Forelimb muscle (tissue), 1 donor: ENCODE measurements around the gene GPRIN1. TPM values are rescaled to one million over a fixed set of nuclear protein-coding genes. Genes with fewer than 3 reads are reported as not detected.
"Not testable (repeated sequence)": the region's sequence is repeated elsewhere in the genome, so short reads cannot be mapped to it uniquely, and the experiment has no call there.

ENCODE experiments used
- DNase-seq: peaks from one replicate; pipeline ENCODE4 v3.0.0-alpha.2; 2013; ENCODE audit warnings: low read depth
- polyA plus RNA-seq: library from polyadenylated mRNA; unstranded; fragments of 120-200 nt; gene quantifications from one replicate; pipeline ENCODE4 v1.2.1, GENCODE V29; 2013; ENCODE audit not compliant: insufficient read length

GPRIN1 gene
- polyA plus RNA-seq, 1 donor: 0.49 TPM

DNA sequence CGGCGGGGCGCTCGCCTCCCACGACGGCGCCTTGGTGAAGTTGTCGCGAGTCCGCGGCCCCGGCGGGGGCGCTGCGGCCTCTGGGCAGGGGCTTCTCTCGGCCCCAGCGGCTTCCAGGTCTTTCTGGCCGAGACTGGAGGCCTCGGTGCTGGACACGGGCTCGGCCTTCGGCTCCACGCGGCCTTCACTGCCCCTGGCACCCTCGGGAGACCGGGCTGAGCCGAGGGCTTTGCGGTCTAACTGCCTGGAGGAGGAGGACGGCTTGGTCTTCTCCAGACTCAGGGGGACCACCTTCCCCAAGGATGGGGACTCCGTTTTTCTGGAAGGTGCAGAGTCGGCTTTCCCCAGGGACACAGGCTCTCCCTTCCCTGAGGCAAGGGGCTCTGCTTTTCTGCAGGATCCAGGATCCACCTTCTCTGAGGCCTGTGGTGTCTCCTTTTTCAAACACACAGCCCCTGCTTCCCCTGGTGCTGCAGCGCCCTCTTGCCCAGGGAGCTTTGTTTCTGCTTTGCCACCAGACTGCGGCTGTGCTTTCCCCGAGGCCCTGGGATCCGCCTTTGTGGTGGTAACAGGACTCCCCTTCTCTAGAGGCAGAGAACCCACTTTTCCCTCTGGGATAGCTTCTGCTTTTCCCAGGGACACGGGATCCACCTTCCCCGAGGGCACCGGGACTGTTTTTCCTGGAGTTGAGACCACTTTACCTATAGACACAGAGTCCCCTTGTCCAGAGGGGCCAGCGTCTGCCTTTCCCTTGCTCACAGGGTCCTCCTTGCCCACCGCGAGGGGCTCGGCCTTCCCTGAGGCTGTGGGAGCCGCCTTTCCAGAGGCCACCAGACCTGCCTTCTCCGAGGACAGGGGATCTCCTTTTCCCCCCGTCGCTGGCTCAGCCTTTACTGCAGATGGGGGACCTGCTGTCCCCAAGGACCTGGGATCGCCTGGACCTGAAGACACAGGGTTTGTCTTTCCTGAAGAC, 12.3 kb downstream of the GPRIN1 start:
- no peak for DNase-seq

DNA sequence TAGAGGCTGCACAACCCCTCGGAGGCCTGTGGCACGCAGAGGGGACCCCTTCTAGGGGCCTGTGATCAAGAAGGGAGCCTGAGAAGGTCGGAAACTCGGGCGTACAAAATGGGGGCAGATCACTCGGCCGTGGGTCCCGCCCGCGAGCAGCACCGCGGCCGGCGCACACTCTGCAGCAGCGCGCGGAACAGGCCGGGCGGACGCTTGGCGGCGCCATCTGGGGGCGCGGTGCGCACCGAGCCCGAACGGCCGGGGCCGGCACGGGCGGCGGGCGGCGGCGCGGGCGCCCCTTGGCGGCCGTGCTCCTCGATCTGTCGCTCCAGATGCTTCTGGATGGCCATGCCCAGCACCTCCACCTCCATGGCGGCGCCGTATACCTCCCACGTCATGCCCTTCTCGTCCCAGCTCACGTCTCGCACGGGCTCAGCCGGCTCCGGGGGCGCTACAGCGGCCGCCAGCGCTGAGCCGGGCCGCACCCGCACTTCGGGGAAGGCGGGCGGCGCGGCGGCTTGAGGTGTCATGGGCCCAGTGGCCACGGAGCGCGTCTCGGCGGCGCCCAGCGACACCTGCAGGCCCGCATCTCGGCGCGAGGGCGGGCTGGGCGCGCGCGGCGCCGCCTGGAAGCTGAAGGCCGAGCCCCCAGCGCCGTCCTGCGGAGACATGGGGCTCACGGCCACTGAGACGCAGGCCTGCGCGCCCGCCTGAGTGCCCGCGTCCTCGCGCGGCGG, 13.1 kb downstream of the GPRIN1 start:
- no peak for DNase-seq

DNA sequence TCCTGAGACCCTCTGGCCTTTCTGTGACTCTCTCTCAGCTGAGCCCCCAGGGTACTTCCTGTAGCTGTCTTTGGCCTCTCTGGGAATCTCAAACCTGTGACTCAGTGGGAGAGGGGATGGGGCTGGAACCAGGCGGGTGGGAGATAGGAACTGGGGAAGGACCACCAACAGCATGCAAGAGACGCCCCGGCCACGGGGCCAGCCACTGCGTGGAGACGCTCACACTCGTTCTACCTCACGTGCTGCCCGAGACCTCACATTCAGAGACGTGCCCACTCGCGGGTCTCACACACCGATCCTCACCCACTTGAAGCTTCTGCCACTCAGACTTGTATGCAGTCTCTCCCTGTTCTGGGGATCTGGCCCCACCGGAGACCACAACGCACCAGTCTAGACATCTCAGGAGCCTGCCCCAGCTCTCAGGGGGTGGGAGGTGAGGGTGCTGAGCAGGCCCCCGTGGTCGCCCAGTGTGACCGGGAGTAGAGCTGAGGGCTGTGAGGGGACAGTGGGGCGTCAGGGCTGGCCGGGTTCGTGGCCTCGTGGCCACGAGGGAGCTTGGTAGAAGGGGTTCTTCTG, 13.8 kb downstream of the GPRIN1 start:
- no peak for DNase-seq

DNA sequence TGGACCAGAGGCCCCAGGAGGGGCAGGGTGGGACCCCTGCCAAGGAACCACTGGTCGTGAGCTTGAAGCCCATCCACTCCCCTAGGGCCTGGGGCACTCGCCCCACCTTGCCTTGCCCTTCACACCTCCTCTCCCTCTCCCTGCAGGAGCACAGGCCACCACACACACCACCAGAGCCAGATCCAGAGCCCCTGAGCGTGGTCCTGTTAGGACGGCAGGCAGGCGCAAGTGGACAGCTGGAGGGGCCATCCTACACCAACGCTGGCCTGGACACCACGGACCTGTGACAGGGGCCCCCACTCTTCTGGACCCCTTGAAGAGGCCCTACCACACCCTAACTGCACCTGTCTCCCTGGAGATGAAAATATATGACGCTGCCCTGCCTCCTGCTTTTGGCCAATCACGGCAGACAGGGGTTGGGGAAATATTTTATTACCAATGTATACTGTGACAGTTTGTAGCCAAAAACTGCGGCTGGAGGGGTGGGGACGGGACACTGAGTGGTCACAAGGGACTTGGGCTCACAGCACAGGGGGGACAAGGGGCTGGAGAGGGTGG, 14.5 kb downstream of the GPRIN1 start:
- no peak for DNase-seq

DNA sequence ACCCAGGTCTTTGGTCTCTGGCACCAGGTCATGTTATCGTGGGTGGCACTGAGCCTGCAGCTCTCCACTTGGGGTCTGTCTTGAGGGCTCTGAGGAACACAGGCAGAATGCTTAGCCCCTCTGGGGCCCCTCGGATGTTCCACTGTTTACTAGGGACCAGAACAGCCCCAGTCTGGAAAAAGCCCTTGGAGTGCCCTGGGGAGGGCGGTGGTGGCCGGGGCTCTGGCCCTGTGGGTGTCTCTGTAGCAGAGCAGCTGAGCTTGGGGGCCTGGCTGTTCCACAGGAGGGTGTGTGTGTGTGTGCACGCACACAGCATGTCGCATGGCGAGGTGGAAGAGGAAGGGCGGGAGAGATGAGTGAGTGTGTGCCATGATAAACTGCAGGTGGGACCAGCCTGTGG, 15.4 kb downstream of the GPRIN1 start:
- DNase-seq: no peak

DNA sequence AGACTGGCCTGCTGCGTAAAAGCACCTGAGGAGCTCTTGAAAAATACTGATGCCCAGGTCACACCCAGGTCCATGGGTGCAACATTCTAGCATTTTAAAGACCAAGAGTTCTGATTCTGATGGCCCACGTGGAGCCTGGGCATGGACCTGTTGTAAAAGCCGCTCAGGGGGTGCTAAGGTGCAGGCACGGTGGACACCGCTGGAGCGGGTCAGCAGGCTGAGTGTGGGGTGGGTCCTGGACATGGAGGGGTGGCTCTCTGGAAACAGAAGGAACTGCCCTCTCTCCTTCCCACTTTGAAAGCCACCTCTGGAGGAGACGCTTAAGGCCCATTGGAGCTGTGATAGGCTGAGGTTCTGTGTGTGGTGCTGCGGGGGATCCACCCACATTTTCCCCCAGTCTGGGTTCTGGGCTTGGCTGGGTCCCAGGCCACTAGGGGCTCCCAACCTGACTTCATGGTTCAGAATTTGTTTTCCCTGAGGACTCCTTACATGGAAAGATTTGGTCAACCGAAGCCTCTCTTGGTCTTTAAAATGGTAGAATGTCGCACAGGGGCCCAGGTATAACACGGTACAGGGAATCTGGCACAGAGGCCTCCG, 16.6 kb downstream of the GPRIN1 start:
- no peak for DNase-seq

DNA sequence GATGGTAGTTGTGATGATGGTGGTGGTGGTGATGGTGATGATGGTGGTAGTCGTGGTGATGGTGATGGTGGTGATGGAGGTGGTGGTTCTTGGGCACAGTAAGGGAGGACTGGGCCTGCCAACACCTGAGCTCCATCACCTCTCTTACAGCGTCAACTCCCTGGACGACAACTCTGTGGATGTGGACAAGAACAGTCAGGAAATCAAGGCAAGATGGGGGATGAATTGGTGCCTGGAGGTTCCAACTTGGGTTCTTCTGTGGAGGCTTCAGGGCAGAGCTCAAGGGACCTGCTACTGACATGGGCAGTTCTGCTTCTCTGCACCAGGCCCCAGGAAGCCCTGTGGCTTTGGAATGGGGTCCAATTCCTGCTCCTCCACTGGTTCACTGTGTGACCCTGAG, 17.4 kb downstream of the GPRIN1 start:
- DNase-seq: no peak

DNA sequence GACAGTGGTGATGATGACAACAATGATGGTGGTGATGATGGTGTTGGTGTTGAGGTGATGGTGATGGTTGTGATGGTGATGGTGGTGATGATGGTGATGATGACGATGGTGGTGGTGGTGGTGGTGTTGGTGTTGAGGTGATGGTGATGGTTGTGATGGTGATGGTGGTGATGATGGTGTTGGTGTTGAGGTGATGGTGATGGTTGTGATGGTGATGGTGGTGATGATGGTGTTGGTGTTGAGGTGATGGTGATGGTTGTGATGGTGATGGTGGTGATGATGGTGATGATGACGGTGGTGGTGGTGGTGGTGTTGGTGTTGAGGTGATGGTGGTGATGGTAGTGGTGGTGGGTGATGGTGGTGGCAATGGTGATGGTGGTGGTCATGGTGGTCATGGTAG, 18.3 kb downstream of the GPRIN1 start:
- DNase-seq: not testable (repeated sequence)

DNA sequence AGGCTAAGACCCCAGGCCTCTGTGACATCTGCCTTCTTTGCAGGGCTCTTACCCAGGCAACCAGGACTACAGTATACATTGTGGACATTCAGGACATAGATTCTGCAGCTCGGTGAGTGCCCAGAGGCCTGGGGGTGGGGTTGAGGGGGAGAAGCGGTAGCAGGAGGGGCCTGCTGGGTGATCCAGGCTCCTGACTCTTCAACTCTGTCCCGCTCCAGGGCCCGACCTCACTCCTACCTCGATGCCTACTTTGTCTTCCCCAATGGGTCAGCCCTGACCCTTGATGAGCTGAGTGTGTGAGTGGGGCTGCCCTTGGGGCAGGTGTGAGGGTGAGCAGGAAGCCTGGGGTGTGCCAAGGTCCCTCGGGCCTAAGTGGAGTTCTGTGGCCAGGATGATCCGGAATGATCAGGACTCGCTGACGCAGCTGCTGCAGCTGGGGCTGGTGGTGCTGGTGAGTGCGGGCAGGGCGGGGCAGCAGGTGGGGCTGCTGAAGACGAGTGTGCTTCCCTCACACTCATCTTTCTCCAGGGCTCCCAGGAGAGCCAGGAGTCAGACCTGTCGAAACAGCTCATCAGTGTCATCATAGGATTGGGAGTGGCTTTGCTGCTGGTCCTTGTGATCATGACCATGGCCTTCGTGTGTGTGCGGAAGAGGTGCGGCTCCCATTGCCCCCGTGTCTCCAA, 19.8 kb downstream of the GPRIN1 start:
- no peak for DNase-seq

DNA sequence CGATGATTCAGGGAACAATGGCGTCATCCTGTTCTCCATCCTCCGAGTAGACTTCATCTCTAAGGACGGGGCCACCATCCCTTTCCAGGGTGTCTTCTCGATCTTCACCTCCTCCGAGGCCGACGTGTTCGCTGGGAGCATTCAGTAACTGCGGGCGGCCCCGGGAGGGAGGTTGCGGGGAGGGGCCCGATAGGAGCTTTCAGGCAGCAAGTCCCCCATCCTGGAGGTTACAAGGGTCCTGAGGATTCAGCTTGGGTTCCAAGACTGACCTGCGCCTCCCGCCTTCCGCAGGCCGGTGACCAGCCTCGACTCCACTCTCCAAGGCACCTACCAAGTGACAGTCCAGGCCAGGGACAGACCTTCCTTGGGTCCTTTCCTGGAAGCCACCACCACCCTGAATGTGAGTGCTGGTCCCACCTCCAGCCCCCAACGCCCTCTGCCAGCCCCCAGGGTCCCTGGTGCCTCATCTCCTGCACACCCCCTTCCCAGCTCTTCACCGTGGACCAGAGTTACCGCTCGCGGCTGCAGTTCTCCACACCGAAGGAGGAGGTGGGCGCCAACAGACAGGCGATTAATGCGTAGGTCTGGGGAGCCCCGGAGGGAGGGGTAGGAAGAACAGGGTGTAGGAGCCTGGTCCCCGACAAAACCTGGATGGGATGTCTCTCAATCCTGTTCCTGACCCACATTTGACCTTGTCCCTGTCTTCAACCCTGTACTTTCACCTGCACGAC, 20.8 kb downstream of the GPRIN1 start:
- DNase-seq: no peak

DNA sequence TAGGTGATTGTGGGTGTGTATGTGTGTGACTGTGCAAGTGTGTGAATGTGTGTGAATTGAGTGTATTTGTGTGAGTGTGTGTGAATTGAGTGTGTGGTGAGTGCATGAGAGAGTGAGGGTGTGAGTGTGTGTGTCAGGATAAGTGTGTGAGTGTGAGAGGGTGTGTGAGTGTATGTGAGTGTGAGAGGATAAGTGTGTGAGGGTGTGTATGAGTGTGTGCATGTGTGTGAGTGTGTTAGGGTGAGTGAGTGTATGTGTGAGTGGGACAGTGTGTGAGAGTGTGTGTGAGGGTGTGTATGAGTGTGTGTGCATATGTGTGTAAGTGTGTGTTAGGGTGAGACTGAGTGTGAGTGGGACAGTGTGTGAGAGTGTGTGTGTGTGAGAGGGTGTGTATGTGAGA, 21.7 kb downstream of the GPRIN1 start:
- DNase-seq: no peak

DNA sequence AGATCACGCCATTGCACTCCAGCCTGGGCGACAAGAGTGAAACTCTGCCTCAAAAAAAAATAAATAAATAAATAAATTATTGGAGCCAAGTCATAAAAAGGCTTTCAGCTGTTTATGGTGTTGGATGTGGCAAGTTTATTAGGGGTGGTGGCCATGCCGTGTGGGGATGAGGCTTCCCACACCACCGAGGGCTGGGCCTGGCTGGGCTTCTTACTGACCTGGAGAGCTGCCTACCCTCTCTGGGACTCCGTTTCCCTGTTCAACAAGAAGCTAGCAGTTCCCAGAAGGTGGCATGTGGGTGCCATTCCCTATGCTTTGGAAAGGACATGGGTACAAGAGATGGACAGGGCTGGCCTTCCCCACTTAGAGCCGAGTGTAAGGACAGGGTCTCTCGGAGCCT, 22.6 kb downstream of the GPRIN1 start:
- DNase-seq: no peak

DNA sequence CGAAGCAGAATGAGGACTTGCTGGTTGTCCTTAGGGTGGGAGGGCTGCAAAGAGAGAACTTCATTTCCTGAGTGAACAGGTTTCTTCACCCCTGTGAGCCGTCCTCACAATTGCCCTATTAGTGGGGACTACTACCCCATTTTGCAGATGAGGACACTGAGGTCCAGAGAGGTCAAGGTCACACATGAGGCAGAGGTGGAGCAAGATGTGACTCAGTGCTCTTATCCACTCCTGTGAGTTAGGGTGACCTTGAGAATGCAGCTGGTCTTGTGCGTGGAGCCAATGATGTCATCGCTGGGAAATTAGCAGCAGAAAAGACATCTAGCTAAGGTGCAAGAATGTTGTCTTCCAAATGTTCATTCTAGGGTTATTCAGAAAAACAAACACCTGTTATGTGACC, 26.9 kb downstream of the GPRIN1 start:
- DNase-seq: no peak

DNA sequence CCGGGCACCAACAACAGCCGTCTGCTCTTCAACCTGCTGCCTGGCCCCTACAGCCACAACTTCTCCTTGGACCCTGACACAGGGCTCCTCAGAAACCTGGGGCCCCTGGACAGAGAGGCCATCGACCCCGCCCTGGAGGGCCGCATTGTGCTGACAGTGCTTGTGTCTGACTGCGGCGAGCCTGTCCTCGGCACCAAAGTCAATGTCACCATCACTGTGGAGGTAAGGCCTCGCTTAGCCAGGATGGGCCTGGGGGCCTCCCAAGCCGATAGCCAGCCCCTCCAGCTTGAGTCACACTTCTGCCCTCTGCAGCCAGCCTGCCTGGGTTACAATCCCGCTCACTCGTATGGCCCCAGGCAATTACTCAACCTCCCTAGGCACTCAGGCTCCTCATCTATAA, 28.6 kb downstream of the GPRIN1 start:
- DNase-seq: no peak

DNA sequence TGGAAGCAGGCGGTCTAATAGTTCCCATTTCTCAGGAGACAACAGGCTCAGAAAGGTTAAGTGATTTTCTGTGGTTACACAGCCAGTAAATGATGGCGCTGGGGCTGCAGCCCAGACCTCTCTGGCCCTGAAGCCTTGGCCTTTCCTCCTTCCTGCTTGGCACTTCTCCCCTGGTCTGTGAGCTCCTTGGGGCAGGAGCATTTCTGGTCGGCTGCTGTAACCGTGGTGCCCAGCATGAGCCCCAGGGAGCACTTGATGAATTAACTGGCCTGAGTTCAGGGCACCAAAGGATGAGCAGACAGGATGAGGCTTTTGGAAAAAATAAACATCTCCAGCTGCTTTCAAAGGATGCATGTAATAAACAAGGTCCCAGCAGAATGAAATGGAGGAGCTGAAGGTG, 30.6 kb downstream of the GPRIN1 start:
- no peak for DNase-seq

DNA sequence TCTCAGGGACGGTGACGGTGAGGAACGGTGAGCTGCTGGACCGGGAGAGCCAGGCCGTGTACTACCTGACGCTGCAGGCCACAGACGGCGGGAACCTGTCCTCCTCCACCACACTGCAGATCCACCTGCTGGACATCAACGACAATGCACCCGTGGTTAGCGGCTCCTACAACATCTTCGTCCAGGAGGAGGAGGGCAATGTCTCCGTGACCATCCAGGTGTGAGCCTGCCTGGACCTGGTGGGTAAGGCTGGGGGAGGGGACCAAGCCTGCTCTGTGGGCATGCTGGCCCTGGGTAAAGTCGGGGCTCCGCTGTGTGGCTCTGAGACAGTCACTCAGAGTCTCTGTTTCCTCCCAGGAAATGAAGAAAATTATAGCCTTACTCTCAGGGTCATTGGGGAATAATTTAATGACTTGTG, 31.6 kb downstream of the GPRIN1 start:
- no peak for DNase-seq

DNA sequence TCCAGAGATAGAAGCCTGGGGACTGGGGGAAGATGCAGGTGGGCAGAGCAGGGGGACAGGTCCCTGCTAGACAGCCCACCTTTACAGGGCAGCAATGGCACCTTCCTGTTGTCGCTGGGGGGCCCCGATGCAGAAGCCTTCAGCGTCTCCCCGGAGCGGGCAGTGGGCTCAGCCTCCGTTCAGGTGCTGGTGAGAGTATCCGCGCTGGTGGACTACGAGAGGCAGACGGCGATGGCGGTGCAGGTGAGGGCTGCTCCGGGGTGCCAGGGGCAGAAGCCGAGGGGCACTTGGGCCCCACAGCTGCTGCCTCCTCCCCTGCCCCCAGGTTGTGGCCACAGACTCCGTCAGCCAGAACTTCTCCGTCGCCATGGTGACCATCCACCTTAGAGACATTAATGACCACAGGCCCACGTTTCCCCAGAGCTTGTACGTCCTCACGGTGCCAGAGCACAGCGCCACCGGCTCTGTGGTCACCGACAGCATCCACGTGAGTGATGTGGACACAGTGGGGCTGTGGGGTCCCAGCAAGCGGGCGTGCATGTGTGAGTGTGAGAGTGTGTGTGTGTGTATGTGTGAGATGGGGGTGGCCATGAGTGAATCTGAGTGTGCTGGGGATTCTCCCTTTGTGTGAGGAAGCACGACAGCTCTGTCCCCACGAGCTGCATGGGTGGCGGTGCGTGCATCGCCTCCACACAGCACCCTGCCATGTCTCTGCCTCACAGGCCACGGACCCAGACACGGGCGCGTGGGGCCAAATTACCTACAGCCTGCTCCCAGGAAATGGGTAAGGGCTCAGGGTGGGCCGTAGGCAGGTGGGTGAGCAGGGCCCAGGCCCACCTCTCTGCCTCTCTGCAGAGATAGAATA, 32.4 kb downstream of the GPRIN1 start:
- no peak for DNase-seq

DNA sequence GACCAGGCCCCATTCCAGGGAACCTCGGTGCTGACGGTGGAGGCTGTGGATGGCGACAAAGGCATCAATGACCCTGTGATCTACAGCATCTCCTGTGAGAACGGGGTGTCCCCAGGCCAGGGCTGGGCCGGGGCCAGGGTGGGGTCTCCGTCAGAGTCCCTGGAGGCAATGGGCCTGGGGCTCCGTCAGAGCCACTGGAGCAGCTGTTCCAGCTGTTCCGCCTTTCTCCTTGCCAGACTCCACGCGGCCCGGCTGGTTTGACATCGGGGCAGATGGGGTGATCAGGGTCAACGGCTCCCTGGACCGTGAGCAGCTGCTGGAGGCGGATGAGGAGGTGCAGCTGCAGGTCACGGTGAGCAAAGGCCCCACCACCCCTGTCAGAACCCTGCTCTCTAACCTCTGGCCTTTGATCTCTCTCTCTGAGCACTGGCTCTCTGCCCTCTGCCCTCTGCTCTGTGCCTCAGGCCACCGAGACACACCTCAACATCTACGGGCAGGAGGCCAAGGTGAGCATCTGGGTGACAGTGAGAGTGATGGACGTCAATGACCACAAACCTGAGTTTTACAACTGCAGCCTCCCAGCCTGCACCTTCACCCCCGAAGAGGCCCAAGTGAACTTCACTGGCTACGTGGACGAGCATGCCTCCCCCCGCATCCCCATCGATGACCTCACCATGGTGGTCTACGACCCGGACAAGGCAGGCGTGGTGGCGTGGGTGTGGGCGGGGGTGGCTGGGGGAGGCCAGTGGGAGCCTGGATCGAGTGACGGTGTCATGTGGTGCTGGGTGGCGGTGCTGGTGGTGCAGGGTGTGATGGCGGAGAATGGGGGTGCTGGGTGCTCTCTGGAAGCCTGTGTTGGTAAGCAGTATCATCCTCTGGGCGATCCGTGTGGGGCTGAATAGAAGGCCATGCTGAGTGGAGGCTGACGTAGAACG, 34.2 kb downstream of the GPRIN1 start:
- DNase-seq: no peak
